GM19397 (cell line): Measurements from ENCODE around the gene MMP15.
"Not testable (repeated sequence)": the region's sequence is repeated elsewhere in the genome, so short reads cannot be mapped to it uniquely, and the experiment has no call there.

ENCODE experiments used
- ATAC-seq: cut with Tn5 transposase; IDR thresholded peaks from one replicate; pipeline ENCODE4 v1.9.1; 2021; ENCODE audit warnings: mild to moderate bottlenecking, moderate library complexity; ENCODE audit not compliant: unreplicated experiment

The MMP15 gene

DNA sequence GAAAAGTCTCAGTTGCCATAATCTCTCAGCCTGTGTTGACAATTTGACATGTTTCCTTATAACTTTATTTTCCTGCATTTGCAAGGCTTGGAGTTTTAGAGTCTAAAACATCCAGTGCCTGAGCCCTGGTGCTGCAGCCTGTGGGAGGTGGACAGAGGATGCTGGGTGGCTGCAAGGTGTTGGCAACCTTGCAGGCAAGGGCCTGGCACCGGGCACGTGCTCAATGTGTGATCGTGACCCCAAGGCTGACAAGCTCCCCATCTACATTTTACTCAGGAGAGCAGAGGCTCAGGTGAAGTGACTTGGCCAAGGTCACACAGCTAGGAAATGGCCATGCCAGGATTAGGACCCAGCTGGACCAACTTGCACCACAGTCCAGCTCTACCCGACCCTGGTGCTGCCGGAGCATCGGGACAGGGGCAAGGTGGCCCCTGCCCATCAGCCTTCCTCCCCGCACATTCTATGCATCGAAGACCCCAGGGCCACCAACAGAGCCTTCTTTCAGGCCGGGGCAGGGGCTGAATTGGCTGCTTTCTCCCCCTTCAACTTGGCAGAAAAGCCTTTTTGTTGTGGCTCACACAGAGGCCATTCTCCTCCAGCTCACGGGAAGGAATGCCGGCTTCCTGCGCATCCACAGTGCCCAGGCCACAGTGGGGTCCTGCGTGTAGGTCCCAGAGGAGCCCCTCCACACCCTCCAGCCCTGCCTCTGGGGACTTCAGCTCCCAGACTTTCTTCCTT, 23.1 kb downstream of the MMP15 start:
- ATAC-seq: no peak

- no peak for ATAC-seq
These were observed 24.0 kb downstream of the MMP15 start for GRCh38 chr16:58049232-58050185.

DNA sequence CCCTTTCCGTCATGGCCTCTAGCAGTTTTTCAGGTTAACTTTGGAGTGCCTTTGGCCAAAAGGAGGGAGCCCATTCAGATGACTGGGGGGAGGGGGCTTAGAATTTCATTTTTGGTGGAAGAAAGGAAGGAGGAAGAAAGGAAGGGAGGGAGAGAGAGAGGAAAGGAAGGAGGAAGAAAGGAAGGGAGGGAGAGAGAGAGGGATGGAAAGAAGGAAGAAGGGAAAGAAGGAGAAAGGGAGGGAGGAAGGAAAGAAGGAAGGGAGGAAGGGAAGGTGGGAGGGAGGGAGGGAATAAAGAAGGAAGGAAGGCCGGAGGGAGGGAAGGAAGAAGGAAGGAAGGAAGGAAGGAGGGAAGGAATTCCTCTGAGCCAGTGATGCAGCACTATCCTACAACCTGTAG, 25.7 kb downstream of the MMP15 start:
- ATAC-seq: no peak

DNA sequence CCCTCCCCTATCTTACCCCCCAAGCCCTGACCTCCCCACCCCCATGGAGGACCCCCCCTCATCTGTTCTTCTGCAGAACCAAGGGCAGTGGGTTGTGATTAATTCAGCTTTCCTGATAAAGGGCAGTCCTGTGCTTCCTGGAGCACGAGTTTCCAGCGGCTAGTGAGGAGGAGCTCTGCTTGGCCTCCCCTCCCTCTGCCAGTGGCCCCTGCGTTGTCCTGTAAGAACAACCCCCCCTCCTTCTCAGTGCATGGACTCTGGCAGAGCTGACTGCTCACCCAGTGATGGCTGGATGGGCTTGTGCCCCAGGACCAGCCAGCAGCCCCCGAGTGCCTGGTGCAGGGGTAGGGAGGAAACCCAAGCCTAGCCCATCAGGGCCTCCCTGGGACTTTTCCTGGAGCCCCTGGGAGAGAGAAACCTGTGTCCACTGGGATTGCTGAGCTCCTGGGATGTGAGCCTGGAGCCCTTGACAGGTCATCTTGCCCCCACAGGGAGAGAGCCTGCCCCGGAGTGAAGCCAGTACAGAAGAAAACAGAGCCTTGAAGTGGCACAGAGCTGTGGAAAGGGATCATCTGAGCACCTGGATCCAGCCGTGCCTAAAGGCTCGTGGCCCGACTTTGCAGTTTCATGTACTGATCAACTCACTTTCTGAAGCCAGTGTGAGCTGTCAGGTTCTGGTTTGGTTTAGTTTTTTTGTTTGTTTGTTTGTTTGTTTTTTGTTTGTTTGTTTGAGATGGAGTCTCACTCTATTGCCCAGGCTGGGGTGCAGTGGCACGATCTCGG, 26.5 kb downstream of the MMP15 start:
- ATAC-seq: no peak

DNA sequence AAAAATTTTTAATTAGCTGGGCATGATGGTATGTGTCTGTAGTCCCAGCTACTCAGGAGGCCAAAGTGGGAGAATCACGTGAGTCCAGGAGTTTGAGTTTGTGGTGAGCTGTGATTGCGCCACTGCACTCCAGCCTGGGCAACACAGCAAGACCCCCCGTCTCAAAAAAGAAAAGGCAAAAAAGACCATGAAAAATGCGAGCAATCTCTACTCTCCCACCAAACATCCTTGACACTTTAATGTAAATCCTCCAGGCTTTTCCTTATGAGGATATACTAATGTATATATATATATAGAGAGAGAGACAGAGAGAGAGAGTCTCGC, 28.1 kb downstream of the MMP15 start:
- ATAC-seq: no peak

DNA sequence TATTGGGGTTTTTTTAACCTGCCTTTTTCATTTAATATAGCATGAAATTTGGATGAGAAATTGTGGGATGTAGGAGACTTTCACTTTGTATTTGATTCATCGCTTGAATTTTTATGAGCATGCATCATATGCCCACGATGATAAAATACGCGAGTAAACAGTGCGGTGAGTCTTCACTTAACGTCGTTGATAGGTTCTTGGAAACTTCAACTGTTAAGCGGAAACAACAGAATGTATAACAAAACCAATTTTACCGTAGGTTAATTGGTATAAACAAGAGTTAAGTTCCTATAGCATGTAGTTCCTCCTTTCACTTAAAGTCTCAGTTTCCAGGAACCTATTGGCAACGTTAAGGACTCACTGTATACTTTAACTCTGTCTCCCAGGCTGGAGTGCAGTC, 28.7 kb downstream of the MMP15 start:
- no peak for ATAC-seq

- no peak for ATAC-seq
These were observed 31.0 kb downstream of the MMP15 start for GRCh38 chr16:58056580-58056979.

DNA sequence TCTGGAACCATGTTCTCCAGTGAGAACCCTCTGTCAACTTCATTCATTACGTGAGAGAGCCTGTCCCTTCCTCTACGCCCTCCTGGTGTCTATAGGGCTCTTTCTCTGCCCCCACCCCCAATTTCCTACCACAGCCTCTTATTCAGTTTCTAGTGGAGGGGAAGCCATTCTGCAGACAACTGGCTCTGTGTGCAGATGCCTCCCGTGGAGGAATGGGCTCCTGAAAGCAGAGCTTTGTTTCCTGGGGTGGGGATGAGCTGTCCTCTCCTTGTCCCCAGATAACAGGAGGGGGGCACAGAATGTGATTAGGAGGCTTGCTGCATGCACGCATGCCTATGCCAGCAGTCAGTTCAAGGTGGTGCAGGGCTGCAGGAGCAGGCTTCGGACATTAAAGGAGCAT, 31.6 kb downstream of the MMP15 start:
- no peak for ATAC-seq

DNA sequence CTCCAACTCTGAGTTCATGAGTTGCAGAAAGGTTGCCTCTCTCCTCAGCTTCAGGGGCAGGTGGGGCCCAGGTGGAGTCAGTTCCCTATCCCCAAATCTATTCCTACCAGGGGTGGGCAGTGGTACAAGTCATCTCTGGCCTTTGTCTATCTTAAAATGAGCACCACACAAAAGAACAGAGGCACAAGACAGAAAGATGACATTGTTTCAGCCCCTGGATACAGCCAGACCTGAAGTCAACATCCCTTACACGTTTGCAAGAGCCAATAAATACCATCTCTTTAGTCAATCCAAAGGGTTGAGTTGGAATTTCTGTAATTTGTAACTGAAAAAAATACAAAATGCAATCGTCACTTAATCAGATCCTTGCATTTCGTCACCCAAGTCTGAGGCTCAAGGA, 32.2 kb downstream of the MMP15 start:
- no peak for ATAC-seq

DNA sequence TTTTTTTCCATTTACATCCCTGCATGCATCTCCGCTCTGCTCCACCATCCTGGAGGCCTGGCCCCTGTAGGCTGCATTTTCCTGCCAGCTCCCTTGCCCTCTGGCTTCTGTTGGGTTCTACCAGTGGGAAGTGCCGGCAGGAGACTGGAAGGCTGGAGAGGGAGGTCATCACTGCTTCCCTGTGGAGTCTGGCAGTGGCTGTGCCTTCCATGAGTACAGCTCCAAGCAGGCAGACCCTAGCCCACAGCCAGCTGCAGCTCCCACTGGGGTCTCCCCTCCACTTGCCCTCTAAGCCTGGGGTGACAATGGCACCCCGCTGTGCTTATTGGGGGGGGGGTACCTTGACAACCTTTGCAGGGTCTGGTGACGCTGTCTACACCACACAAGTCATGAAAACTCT, 37.3 kb downstream of the MMP15 start:
- ATAC-seq: no peak

GRCh38 chr16:58063377-58064076, 38.0 kb downstream of the MMP15 start:
- ATAC-seq: no peak

GRCh38 chr16:58070585-58070984, 45.0 kb downstream of the MMP15 start:
- ATAC-seq: no peak

DNA sequence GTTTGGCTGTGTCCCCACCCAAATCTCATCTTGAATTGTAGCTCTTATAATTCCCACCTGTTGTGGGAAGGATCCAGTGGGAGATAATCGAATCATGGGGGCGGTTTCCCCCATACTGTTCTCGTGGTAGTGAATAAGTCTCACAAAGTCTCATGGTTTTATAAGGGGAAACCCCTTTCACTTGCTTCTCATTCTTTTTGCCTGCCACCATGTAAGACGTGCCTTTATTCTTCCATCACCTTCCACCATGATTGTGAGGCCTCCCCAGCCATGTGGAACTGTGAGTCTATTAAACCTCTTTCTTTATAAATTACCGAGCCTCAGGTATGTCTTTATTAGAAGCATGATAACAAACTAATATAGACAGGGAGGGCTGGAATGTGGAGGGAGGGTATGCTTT, 46.6 kb downstream of the MMP15 start:
- not testable (repeated sequence) for ATAC-seq

- ATAC-seq: not testable (repeated sequence)
These were observed 47.5 kb downstream of the MMP15 start for GRCh38 chr16:58073086-58073485.

DNA sequence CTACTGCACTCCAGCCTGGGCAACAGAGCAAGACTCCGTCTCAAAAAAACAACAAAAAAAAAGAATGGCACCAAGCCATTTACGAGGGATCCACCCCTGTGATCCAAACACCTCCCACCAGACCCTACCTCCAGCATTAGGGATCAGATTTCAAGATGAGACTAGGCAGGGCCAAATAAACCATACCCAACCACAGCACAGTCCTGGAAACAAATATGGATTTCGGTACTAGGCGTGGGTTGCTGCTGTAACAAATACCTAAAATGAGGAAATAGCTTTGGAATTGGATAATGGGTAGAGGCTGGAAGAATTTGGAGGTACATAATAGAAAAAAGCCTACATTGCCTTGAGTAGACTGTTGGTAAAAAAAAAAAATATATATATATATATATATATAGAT, 49.1 kb downstream of the MMP15 start:
- ATAC-seq: no peak

GRCh38 chr16:58076514-58076913, 51.0 kb downstream of the MMP15 start:
- ATAC-seq: no peak

- ATAC-seq: no peak
These were observed 52.2 kb downstream of the MMP15 start for GRCh38 chr16:58077796-58078195.

GRCh38 chr16:58080657-58081056, 55.1 kb downstream of the MMP15 start:
- not testable (repeated sequence) for ATAC-seq

- no peak for ATAC-seq
These were observed 56.8 kb downstream of the MMP15 start for GRCh38 chr16:58082381-58082780.

DNA sequence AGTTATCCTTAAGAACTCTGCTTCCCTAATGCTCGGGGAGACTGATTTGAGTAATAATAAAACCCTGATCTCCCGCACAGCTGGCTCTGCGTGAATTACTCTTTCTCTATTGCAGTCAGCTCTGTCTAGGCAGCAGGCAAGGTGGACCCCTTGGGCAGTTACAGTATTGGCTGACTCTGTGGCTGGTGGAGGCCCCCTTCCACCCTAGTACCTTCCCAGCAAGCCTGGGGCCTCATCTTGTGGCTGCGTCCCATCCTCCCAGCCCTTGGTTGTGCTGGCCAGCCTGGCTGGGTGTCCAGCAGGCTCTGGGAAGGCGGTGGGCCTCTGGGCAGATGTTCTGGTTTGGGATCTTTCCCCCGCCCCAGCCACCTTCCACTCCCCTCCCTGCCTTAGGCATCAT, 59.1 kb downstream of the MMP15 start:
- no peak for ATAC-seq

GRCh38 chr16:58085171-58085570, 59.6 kb downstream of the MMP15 start:
- ATAC-seq: no peak
